A549 (cell line): ENCODE data around the gene CD180. TPM values are rescaled to one million over a fixed set of nuclear protein-coding genes. Genes with fewer than 3 reads are reported as not detected.

ENCODE experiments used
- ATAC-seq, 2 experiments: fragments of 200-7000 bp in 1 of 2; fragments of >200 bp in 1 of 2; cut with Nextera tagmentation in 1 of 2; cut with Tn5 transposase in 1 of 2; 3 replicates each; pipeline versions ENCODE4 v1.8.0 to v1.9.1; 2018 to 2020; ENCODE audit warnings: mild to moderate bottlenecking in 1 of 2, moderate library complexity in 1 of 2
- CTCF ChIA-PET: fragments of 300-600 bp; sonication (Branson Sonifier 250); formaldehyde crosslinking; extraction: SDS; loops from one replicate; lab custom pipeline; 2021; ENCODE audit warnings: antibody characterized with exemption, inconsistent platforms; lab: Yijun Ruan, JAX
- POLR2A ChIA-PET: fragments of 350-600 bp; formaldehyde crosslinking; extraction: SDS; loops from one replicate; lab custom pipeline; 2021; ENCODE audit warnings: antibody characterized with exemption, inconsistent platforms; lab: Yijun Ruan, JAX
- DNase-seq, 2 experiments: peaks; one replicate each; pipeline versions ENCODE4 v3.0.0 to v3.0.0-alpha.2; 2011 to 2016; ENCODE audit warnings: low read depth in 1 of 2, low spot score in 1 of 2
- FAIRE-seq: peaks from 2 replicates; lab custom pipeline; 2011; peaks lifted over from hg19 to GRCh38; lab: Jason Lieb, UNC
- H3K27ac ChIP-seq, 2 experiments: fragments of >200 bp; sonication (Bioruptor Twin); formaldehyde crosslinking; 3 replicates each; pipeline ENCODE4 v1.5.1; 2016 to 2017
- H3K4me1 ChIP-seq: fragments of >200 bp; sonication (Bioruptor Twin); formaldehyde crosslinking; 3 replicates; pipeline ENCODE4 v1.6.1; 2016
- H3K4me2 ChIP-seq: fragments of >200 bp; sonication (Bioruptor Twin); formaldehyde crosslinking; 3 replicates; pipeline ENCODE4 v1.6.1; 2016
- H3K4me3 ChIP-seq: fragments of >200 bp; sonication (Bioruptor Twin); formaldehyde crosslinking; 3 replicates; pipeline ENCODE4 v1.5.1; 2016
- H3K9me3 ChIP-seq: fragments of >200 bp; sonication (Bioruptor Twin); formaldehyde crosslinking; 3 replicates; pipeline ENCODE4 v1.6.1; 2016
- ATOH8 ChIP-seq: fragments of 250-450 bp; sonication (Bioruptor Pico); IDR thresholded peaks from 2 replicates; pipeline ENCODE4 v1.5.0; 2020; ENCODE audit warnings: low read depth, mild to moderate bottlenecking, moderate library complexity
- BHLHE40 ChIP-seq: IDR thresholded peaks from 2 replicates; pipeline ENCODE4 v1.6.1; 2012; ENCODE audit warnings: low read depth, low read length, inconsistent platforms
- CBX2 ChIP-seq: fragments of 200-600 bp; sonication (generic); IDR thresholded peaks from 2 replicates; pipeline ENCODE4 v1.6.1; 2016; ENCODE audit warnings: low read depth, mild to moderate bottlenecking, borderline replicate concordance
- CHD2 ChIP-seq: fragments of 150-350 bp; IDR thresholded peaks from 2 replicates; pipeline ENCODE4 v1.6.1; 2014; ENCODE audit warnings: low read length; ENCODE audit not compliant: partially characterized antibody
- CHD4 ChIP-seq: fragments of 200-600 bp; sonication (generic); IDR thresholded peaks from 2 replicates; pipeline ENCODE4 v1.6.1; 2016; ENCODE audit warnings: antibody characterized with exemption, mild to moderate bottlenecking, borderline replicate concordance
- EHMT2 ChIP-seq: fragments of 200-600 bp; sonication (generic); IDR thresholded peaks from 2 replicates; pipeline ENCODE4 v1.6.1; 2016; ENCODE audit warnings: antibody characterized with exemption, low read depth, mild to moderate bottlenecking, moderate library complexity
- ESRRA ChIP-seq: fragments of 150-350 bp; IDR thresholded peaks from 2 replicates; pipeline ENCODE4 v1.6.1; 2014; ENCODE audit warnings: mild to moderate bottlenecking, low read length, borderline replicate concordance
- HDAC2 ChIP-seq: fragments of 200-600 bp; sonication (generic); IDR thresholded peaks from 2 replicates; pipeline ENCODE4 v1.6.1; 2016
- HES2 ChIP-seq: fragments of >200 bp; sonication (Bioruptor Twin); formaldehyde crosslinking; IDR thresholded peaks from 2 replicates; pipeline ENCODE4 v1.6.1; 2016
- HEYL ChIP-seq: fragments of 250-450 bp; sonication (Bioruptor Pico); IDR thresholded peaks from 2 replicates; pipeline ENCODE4 v1.8.0; 2021; ENCODE audit warnings: mild to moderate bottlenecking, moderate library complexity
- HOXA7 ChIP-seq: fragments of 250-450 bp; sonication (Bioruptor Pico); IDR thresholded peaks from 2 replicates; pipeline ENCODE4 v1.5.0; 2020; ENCODE audit warnings: mild to moderate bottlenecking, moderate library complexity
- HOXB13 ChIP-seq: fragments of 250-450 bp; sonication (Bioruptor Pico); IDR thresholded peaks from 2 replicates; pipeline ENCODE4 v1.5.0; 2020; ENCODE audit warnings: low read depth, mild to moderate bottlenecking, moderate library complexity
- KDM1A ChIP-seq: fragments of 200-600 bp; sonication (generic); IDR thresholded peaks from 2 replicates; pipeline ENCODE4 v1.6.1; 2016; ENCODE audit warnings: low read depth, mild to moderate bottlenecking
- MAFK ChIP-seq: fragments of 450-650 bp; IDR thresholded peaks from 2 replicates; pipeline ENCODE4 v1.6.1; 2014; ENCODE audit not compliant: partially characterized antibody
- NPAS2 ChIP-seq: fragments of 250-450 bp; sonication (Bioruptor Pico); IDR thresholded peaks from 2 replicates; pipeline ENCODE4 v1.8.0; 2022; ENCODE audit warnings: mild to moderate bottlenecking, moderate library complexity, borderline replicate concordance
- NR3C1 ChIP-seq: fragments of >200 bp; sonication (Bioruptor Twin); formaldehyde crosslinking; IDR thresholded peaks from 3 replicates; pipeline ENCODE4 v1.6.1; 2017
- POLR2AphosphoS2 ChIP-seq: conservative IDR thresholded peaks from 2 replicates; pipeline ENCODE4 v1.6.1; 2012; ENCODE audit warnings: low read length, improper control_type of control experiment, inconsistent platforms
- RARB ChIP-seq: fragments of 250-450 bp; sonication (Bioruptor Pico); IDR thresholded peaks from 2 replicates; pipeline ENCODE4 v1.8.0; 2021; ENCODE audit warnings: mild to moderate bottlenecking, moderate library complexity
- RCOR1 ChIP-seq: fragments of 150-350 bp; IDR thresholded peaks from 2 replicates; pipeline ENCODE4 v1.6.1; 2014; ENCODE audit warnings: antibody characterized with exemption, low read length, low read depth
- RNF2 ChIP-seq: fragments of 200-600 bp; sonication (generic); IDR thresholded peaks from 2 replicates; pipeline ENCODE4 v1.6.1; 2016; ENCODE audit warnings: low read depth, mild to moderate bottlenecking, antibody characterized with exemption, moderate library complexity, borderline replicate concordance
- SREBF2 ChIP-seq: fragments of 450-650 bp; IDR thresholded peaks from 2 replicates; pipeline ENCODE4 v1.6.1; 2014; ENCODE audit warnings: mild to moderate bottlenecking, moderate library complexity
- TFCP2L1 ChIP-seq: fragments of 250-450 bp; sonication (Bioruptor Pico); IDR thresholded peaks from 2 replicates; pipeline ENCODE4 v1.5.0; 2021; ENCODE audit warnings: mild to moderate bottlenecking
- TP53 ChIP-seq: fragments of 250-450 bp; sonication (Bioruptor Pico); IDR thresholded peaks from 2 replicates; pipeline ENCODE4 v1.5.0; 2021; ENCODE audit warnings: mild to moderate bottlenecking, moderate library complexity
- ZNF302 ChIP-seq: fragments of 250-450 bp; sonication (Bioruptor Pico); IDR thresholded peaks from 2 replicates; pipeline ENCODE4 v1.9.0; 2021; ENCODE audit warnings: inconsistent platforms, mild to moderate bottlenecking, moderate library complexity
- WGBS: methylation state at CpG from one replicate; pipeline ENCODE4 v1.1.6; 2017; ENCODE audit errors: missing lambda C conversion rate; 5-methylcytosine and 5-hydroxymethylcytosine counted together
- polyA plus RNA-seq, 4 experiments: library from polyadenylated mRNA; depleted of rRNA in 3 of 4; stranded (reverse); fragments of >200 nt; fragmentation: RNase III in 1 of 4; extraction: RNeasy Plus Mini Kit Qiagen cat#74134 plus additional on column Dnase treatment in 1 of 4; gene quantifications; 2 replicates in 3 of 4; 3 replicates in 1 of 4; pipeline ENCODE4 v1.2.3, GENCODE V29; 2011 to 2017
- TF ChIP-seq, protein P1 (sequence below): fragments of 250-450 bp; sonication (Bioruptor Pico); IDR thresholded peaks from 2 replicates; pipeline ENCODE4 v1.5.0; 2021; ENCODE audit warnings: mild to moderate bottlenecking, moderate library complexity, borderline replicate concordance

CD180 gene
- polyA plus RNA-seq, 2 of the 4 experiments (the other 2 are of a cell fraction), result not detected

DNA sequence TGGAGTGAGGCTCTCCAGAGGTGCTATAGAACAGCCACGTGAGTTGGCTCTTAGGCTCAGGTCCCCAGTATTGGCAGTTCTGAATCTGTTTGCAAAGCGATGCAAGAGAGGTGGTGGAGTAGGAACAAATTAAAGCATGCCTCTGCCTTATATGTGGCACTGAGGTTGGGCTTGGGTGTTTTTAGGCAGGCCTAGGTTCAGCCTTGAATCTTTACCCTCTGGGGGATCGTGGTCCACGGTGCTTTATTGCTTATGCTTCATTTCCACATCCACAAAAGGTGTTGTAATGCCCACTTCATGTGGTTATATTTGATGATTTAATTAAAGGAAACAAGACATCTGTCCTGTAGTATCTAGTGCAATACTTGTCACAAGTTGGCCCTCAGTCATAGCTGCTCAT is 56.2 kb downstream of the CD180 start:
- no peaks in the 10 kb centered on the region for H3K4me1 ChIP-seq
- TF ChIP-seq HEYL (CRISPR knock-in tag) (no peak), TFCP2L1 (CRISPR knock-in tag) (no peak), CHD2 (no peak), EHMT2 (no peak), HES2 (no peak), ZNF302 (CRISPR knock-in tag) (no peak), HOXA7 (CRISPR knock-in tag) (no peak), BHLHE40 (no peak), POLR2AphosphoS2 (no peak), TP53 (CRISPR knock-in tag) (no peak), HOXB13 (no peak), RARB (no peak)
- H3K4me2 ChIP-seq, result no peak overlapping the region
- CTCF ChIA-PET, result interaction anchor here (1.9 kb wide), 1 partner anchor 7 kb away, joined by 7 read pairs; no protein-coding TSS in a partner anchor
- POLR2A ChIA-PET, result no interaction called here
- no peak overlapping the region for H3K27ac ChIP-seq
- no peak overlapping the region for H3K4me3 ChIP-seq
- WGBS, result 70% methylated on average over 4 of the region's 4 CpGs
- no peak for DNase-seq
- H3K9me3 ChIP-seq, result no peaks in the 10 kb centered on the region
- FAIRE-seq, result no peak
- no peak for ATAC-seq

GRCh38 chr5:67139030-67139429 is 57.6 kb downstream of the CD180 start:
- POLR2A ChIA-PET, result no interaction called here
- TF ChIP-seq, protein P1, sequence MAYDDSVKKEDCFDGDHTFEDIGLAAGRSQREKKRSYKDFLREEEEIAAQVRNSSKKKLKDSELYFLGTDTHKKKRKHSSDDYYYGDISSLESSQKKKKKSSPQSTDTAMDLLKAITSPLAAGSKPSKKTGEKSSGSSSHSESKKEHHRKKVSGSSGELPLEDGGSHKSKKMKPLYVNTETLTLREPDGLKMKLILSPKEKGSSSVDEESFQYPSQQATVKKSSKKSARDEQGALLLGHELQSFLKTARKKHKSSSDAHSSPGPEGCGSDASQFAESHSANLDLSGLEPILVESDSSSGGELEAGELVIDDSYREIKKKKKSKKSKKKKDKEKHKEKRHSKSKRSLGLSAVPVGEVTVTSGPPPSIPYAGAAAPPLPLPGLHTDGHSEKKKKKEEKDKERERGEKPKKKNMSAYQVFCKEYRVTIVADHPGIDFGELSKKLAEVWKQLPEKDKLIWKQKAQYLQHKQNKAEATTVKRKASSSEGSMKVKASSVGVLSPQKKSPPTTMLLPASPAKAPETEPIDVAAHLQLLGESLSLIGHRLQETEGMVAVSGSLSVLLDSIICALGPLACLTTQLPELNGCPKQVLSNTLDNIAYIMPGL (CRISPR knock-in tag), result no peak
- no peak for TF ChIP-seq HDAC2
- TF ChIP-seq RNF2, result no peak
- no peak for TF ChIP-seq CBX2
- TF ChIP-seq NPAS2 (CRISPR knock-in tag), result no peak
- TF ChIP-seq KDM1A, result no peak
- TF ChIP-seq NR3C1, result no peak
- no peak for TF ChIP-seq SREBF2
- TF ChIP-seq ATOH8, result no peak
- TF ChIP-seq CHD4, result no peak
- no peak for TF ChIP-seq RCOR1
- no peak for TF ChIP-seq BHLHE40
- TF ChIP-seq, all 56 proteins: peak for 0
- no peaks in the 10 kb centered on the region for H3K4me1 ChIP-seq
- WGBS, result 92% methylated on average over 5 of the region's 5 CpGs
- DNase-seq, result no peak
- CTCF ChIA-PET, result interaction anchor here (1.1 to 1.9 kb wide), 3 partner anchors 9 to 20 kb away, joined by 3 to 7 read pairs (median 5); no protein-coding TSS in a partner anchor
- H3K27ac ChIP-seq, result no peak overlapping the region
- H3K9me3 ChIP-seq, result no peaks in the 10 kb centered on the region
- no peak for FAIRE-seq
- H3K4me2 ChIP-seq, result no peak overlapping the region
- ATAC-seq, result no peak
- no peak overlapping the region for H3K4me3 ChIP-seq

DNA sequence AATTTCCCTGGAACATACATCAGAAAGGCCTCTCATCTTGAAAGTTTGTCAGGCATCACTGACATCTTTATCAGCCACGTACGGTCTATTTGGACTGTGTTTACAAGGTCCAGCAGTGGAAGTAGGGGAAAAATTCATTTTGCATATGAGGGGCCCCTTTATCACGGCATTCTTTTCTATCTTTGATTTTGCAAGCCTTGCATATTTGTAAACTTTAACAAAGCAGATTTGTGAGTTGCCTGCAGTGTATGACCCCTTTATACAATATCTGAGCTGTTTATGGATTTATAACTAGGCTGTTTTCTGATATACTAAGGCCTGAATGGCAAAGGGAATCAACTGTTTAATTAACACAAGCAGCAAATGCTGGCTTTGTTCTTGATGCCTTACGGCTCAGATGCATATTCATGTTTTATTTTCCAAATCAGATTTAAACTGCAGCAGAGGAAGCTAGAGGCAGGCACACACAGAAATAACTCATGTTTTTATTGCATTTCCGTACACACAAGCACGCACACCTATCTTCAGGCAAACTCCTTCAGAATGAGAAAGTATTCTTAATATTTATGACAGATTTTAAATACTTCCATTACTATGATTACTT is 61.1 kb downstream of the CD180 start:
- no peak overlapping the region for H3K27ac ChIP-seq
- POLR2A ChIA-PET, result no interaction called here
- no peak overlapping the region for H3K4me2 ChIP-seq
- no peak overlapping the region for H3K4me3 ChIP-seq
- H3K4me1 ChIP-seq, result no peaks in the 10 kb centered on the region
- TF ChIP-seq MAFK (peak; percentile 66), ESRRA (no peak)
- DNase-seq (no peak), ATAC-seq (no peak), FAIRE-seq (no peak)
- WGBS, result 94% methylated on average over 6 of the region's 6 CpGs
- H3K9me3 ChIP-seq, result no peaks in the 10 kb centered on the region
- CTCF ChIA-PET, result no interaction called here
